ENCODE data around the gene OPRL1. TPM values are rescaled to one million over a fixed set of nuclear protein-coding genes. Genes with fewer than 3 reads are reported as not detected.

The OPRL1 gene
- total and polyA plus RNA-seq, 2 donors (not counting 1 experiment from before 2014, with no cell fraction given) = 3.5 to 6.2 TPM

DNA sequence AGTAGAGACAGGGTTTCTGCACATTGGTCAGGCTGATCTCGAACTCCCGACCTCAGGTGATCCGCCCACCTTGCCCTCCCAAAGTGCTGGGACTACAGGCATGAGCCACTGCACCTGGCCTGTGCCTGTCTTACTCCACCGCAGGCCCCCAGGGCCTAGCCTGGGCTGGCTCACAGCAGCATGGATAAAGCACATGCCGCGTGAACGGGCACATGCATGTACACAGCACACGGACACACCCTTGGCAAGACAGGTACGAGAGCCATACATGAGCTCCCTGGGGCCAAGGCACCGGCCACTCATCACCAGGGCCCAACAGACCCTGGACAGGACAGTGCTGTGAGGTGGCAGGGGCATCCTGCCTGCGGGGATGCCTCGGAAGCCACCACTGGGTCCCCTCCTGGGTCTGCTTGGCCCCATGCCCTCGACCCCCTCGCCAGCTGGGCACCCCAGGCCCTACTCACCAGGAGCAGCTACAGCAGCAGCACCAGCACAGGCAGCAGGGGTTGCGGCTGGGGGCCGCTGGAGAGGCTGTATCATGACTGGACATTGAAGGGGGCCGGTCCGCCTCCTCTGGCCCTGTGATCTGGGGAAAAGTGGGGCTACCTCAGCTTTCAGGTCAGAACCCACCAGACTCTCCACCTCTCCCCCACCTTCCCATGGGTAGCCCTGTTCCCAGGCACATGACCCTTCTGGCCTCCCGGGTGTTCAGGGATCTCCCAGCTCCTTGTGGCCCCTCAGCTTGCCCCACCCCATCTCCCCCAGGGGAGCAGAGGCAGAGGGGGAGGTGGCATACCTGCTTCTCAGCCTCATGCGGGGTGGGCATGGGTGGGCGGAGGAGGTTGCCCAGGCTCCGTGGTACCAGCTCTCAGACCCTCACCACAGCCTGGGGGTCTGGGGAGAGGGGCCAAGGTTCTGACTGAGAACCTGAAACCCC, 3.6 kb upstream of the OPRL1 start:
- Mint-ChIP-seq H3K27me3 (no peaks in the 10 kb centered on the region), H3K27ac (peak overlapping the region; percentile 92), H3K9me3 (ENCODE audit: insufficient read depth) (no peaks in the 10 kb centered on the region), H3K4me1 (peaks cover 54% of the 10 kb centered on the region), H3K4me3 (peak overlapping the region; percentile 39)
- DNase-seq (no peak), ATAC-seq (ENCODE audit: low read depth) (no peak)
- Histone ChIP-seq H3K4me2 (replicated peaks; ENCODE audit: low read depth, low read length, poor library complexity, severe bottlenecking) (peak overlapping the region; percentile 96), H3K4me3 (ENCODE audit: control extremely low read depth in 1 of 5, extremely low read depth in 1 of 5, insufficient read depth in 1 of 5, low read depth in 2 of 5, low read length in 4 of 5) (peak overlapping the region; percentile 80 to 98 (median 96)), H3K36me3 (replicated peaks in 1 of 2; ENCODE audit: control extremely low read depth in 1 of 2, control insufficient read depth in 1 of 2, extremely low read depth in 1 of 2, insufficient read depth in 2 of 2, low read length in 1 of 2) (peaks cover 0 to 48% of the 10 kb centered on the region in 2 experiments), H3K9ac (ENCODE audit: low read length) (peak overlapping the region; percentile 85), H3K27ac (ENCODE audit: low read length in 2 of 2) (peak overlapping the region; percentile 77 to 83), H3K4me1 (ENCODE audit: control insufficient read depth in 2 of 2, insufficient read depth in 2 of 2, low read length in 2 of 2) (peaks cover 27 to 69% of the 10 kb centered on the region in 2 donors), H2AFZ (ENCODE audit: insufficient read depth, low read depth, low read length, poor library complexity, severe bottlenecking) (no peak overlapping the region), H4K20me1 (ENCODE audit: control insufficient read depth, insufficient read depth, low read length, poor library complexity, severe bottlenecking) (peaks cover 67% of the 10 kb centered on the region), H3K9me3 (ENCODE audit: control extremely low read depth in 1 of 3, control insufficient read depth in 2 of 3, insufficient read depth in 1 of 3, low read length in 2 of 3) (no peaks in the 10 kb centered on the region), H3K79me2 (ENCODE audit: control insufficient read depth, insufficient read depth, low read length) (peaks cover 20% of the 10 kb centered on the region), H3K27me3 (replicated peaks in 1 of 4; ENCODE audit: control extremely low read depth in 1 of 4, control insufficient read depth in 3 of 4, insufficient read depth in 4 of 4, low read length in 3 of 4) (no peaks in the 10 kb centered on the region)
- 80% methylated on average over 18 of the region's 22 CpGs for WGBS (ENCODE audit: insufficient coverage)
- TF ChIP-seq, protein P1, sequence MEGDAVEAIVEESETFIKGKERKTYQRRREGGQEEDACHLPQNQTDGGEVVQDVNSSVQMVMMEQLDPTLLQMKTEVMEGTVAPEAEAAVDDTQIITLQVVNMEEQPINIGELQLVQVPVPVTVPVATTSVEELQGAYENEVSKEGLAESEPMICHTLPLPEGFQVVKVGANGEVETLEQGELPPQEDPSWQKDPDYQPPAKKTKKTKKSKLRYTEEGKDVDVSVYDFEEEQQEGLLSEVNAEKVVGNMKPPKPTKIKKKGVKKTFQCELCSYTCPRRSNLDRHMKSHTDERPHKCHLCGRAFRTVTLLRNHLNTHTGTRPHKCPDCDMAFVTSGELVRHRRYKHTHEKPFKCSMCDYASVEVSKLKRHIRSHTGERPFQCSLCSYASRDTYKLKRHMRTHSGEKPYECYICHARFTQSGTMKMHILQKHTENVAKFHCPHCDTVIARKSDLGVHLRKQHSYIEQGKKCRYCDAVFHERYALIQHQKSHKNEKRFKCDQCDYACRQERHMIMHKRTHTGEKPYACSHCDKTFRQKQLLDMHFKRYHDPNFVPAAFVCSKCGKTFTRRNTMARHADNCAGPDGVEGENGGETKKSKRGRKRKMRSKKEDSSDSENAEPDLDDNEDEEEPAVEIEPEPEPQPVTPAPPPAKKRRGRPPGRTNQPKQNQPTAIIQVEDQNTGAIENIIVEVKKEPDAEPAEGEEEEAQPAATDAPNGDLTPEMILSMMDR (IDR thresholded peaks at IDR 0.05) = no peak
- no peak for TF ChIP-seq EZH2 (IDR thresholded peaks at IDR 0.05; ENCODE audit: borderline replicate concordance, insufficient read depth, low read depth, low read length, poor library complexity, severe bottlenecking)
- intact Hi-C loops (cut with micrococcal nuclease) = loop anchor here (2.0 to 5.0 kb wide), 3 partner anchors 119 to 212 kb away; partner anchors contain the start of genes PCMTD2, TPD52L2 and UCKL1
- CTCF ChIA-PET = interaction anchor here (0.7 to 11.8 kb wide), 4 partner anchors 14 to 579 kb away, joined by 3 to 220 read pairs (median 34); partner anchors contain the start of gene TCEA2
- POLR2A ChIA-PET = interaction anchor here (3.7 to 5.5 kb wide), 2 partner anchors 11 to 23 kb away, joined by 24 to 55 read pairs; no protein-coding TSS in a partner anchor

Data from B cell (primary cell).